Spinal cord (tissue), 10 donors: Measurements from ENCODE around the gene WLS. TPM values are rescaled to one million over a fixed set of nuclear protein-coding genes. Genes with fewer than 3 reads are reported as not detected.

Experiments
- DNase-seq, 6 donors: peaks; one replicate each; pipeline versions ENCODE4 v3.0.0 to v3.0.0-alpha.2; 2013 to 2015; ENCODE audit warnings: low spot score in 6 of 6, low read depth in 4 of 6
- H3K27ac ChIP-seq: one replicate; pipeline ENCODE4 v1.5.1; 2013; ENCODE audit warnings: low read depth, low read length, control low read depth
- H3K27me3 ChIP-seq: one replicate; pipeline ENCODE4 v1.6.1; 2013; ENCODE audit warnings: low read length; ENCODE audit not compliant: control insufficient read depth, insufficient read depth
- H3K36me3 ChIP-seq: one replicate; pipeline ENCODE4 v1.6.1; 2013; ENCODE audit warnings: low read length; ENCODE audit not compliant: control insufficient read depth, insufficient read depth
- H3K4me1 ChIP-seq: one replicate; pipeline ENCODE4 v1.6.1; 2013; ENCODE audit warnings: low read length; ENCODE audit not compliant: control insufficient read depth, insufficient read depth
- H3K4me3 ChIP-seq: one replicate; pipeline ENCODE4 v1.5.1; 2013; ENCODE audit warnings: low read depth, low read length, control low read depth
- H3K9me3 ChIP-seq: one replicate; pipeline ENCODE4 v1.6.1; 2013; ENCODE audit warnings: low read length; ENCODE audit not compliant: control insufficient read depth, insufficient read depth
- WGBS: methylation state at CpG from one replicate; pipeline ENCODE4 v1.1.5; 2013; ENCODE audit warnings: missing lambda C conversion rate; ENCODE audit not compliant: insufficient coverage; 5-methylcytosine and 5-hydroxymethylcytosine counted together
- polyA plus RNA-seq, 2 donors: library from polyadenylated mRNA; unstranded; fragments of 120-200 nt; gene quantifications; one replicate each; pipeline ENCODE4 v1.2.1, GENCODE V29; 2013; ENCODE audit not compliant: insufficient read length in 2 of 2
- total RNA-seq, 2 donors: library from RNA; depleted of rRNA in 1 of 2; stranded (reverse); fragments of 120-200 nt in 1 of 2; fragments of >200 nt in 1 of 2; gene quantifications; one replicate each; pipeline versions ENCODE4 v1.2.3 to v1.2.4, GENCODE V29; 2013 to 2014
- donor health status: healthy.

Gene WLS
- total and polyA plus RNA-seq, 4 donors = 90.4 to 209 (median 124) TPM

- Histone ChIP-seq H3K9me3 (no peaks in the 10 kb centered on the region), H3K4me3 (no peak overlapping the region), H3K27me3 (no peaks in the 10 kb centered on the region), H3K36me3 (no peaks in the 10 kb centered on the region), H3K27ac (no peak overlapping the region), H3K4me1 (peaks cover 4% of the 10 kb centered on the region)
- DNase-seq = no peak
- no CpG with 5 or more reads among the region's 2 CpGs for WGBS
These were observed 96.1 kb downstream of the WLS start for GRCh38 chr1:68136187-68136586.

- peaks cover 4% of the 10 kb centered on the region for H3K4me1 ChIP-seq
- no peak overlapping the region for H3K27ac ChIP-seq
- 98% methylated on average over 7 of the region's 8 CpGs for WGBS
- no peaks in the 10 kb centered on the region for H3K27me3 ChIP-seq
- H3K9me3 ChIP-seq = no peaks in the 10 kb centered on the region
- no peak overlapping the region for H3K4me3 ChIP-seq
- no peak for DNase-seq
- no peaks in the 10 kb centered on the region for H3K36me3 ChIP-seq
These were observed 99.7 kb downstream of the WLS start for GRCh38 chr1:68132426-68133130.

GRCh38 chr1:68131261-68131660 is 101.1 kb downstream of the WLS start:
- DNase-seq = no peak
- peaks cover 4% of the 10 kb centered on the region for H3K4me1 ChIP-seq
- H3K4me3 ChIP-seq = no peak overlapping the region
- no peak overlapping the region for H3K27ac ChIP-seq
- H3K9me3 ChIP-seq = no peaks in the 10 kb centered on the region
- H3K36me3 ChIP-seq = no peaks in the 10 kb centered on the region
- no peaks in the 10 kb centered on the region for H3K27me3 ChIP-seq
- 83% methylated on average over 2 of the region's 3 CpGs for WGBS

GRCh38 chr1:68129536-68130250 is 102.6 kb downstream of the WLS start:
- Histone ChIP-seq H3K36me3 (peaks cover 3% of the 10 kb centered on the region), H3K9me3 (no peaks in the 10 kb centered on the region), H3K27me3 (no peaks in the 10 kb centered on the region), H3K4me1 (peaks cover 4% of the 10 kb centered on the region), H3K4me3 (no peak overlapping the region), H3K27ac (no peak overlapping the region)
- 65% methylated on average over 2 of the region's 6 CpGs for WGBS
- DNase-seq = peak in 2 of 6 donors; percentile 61 to 75

- DNase-seq = no peak
- no peak overlapping the region for H3K27ac ChIP-seq
- peaks cover 4% of the 10 kb centered on the region for H3K4me1 ChIP-seq
- 95% methylated on average over 7 of the region's 10 CpGs for WGBS
- peaks cover 3% of the 10 kb centered on the region for H3K36me3 ChIP-seq
- H3K4me3 ChIP-seq = no peak overlapping the region
- H3K9me3 ChIP-seq = no peaks in the 10 kb centered on the region
- no peaks in the 10 kb centered on the region for H3K27me3 ChIP-seq
These were observed 103.5 kb downstream of the WLS start for GRCh38 chr1:68128820-68129219.

- Histone ChIP-seq H3K27me3 (no peaks in the 10 kb centered on the region), H3K36me3 (peaks cover 3% of the 10 kb centered on the region), H3K9me3 (no peaks in the 10 kb centered on the region), H3K4me1 (peaks cover 4% of the 10 kb centered on the region), H3K4me3 (no peak overlapping the region), H3K27ac (no peak overlapping the region)
- no peak for DNase-seq
- no CpG with 5 or more reads among the region's 1 CpG for WGBS
These were observed 104.2 kb downstream of the WLS start for GRCh38 chr1:68128157-68128556.

- Histone ChIP-seq H3K36me3 (peaks cover 5% of the 10 kb centered on the region), H3K4me1 (peaks cover 5% of the 10 kb centered on the region), H3K4me3 (no peak overlapping the region), H3K27ac (no peak overlapping the region), H3K27me3 (no peaks in the 10 kb centered on the region), H3K9me3 (no peaks in the 10 kb centered on the region)
- no peak for DNase-seq
- WGBS = 85% methylated on average over 2 of the region's 4 CpGs
These were observed 110.8 kb downstream of the WLS start for GRCh38 chr1:68121536-68121935.

GRCh38 chr1:68120136-68120791 is 112.1 kb downstream of the WLS start:
- 0% methylated on average over 1 of the region's 7 CpGs for WGBS
- Histone ChIP-seq H3K4me1 (peaks cover 12% of the 10 kb centered on the region), H3K4me3 (no peak overlapping the region), H3K27ac (no peak overlapping the region), H3K36me3 (peaks cover 2% of the 10 kb centered on the region), H3K9me3 (no peaks in the 10 kb centered on the region), H3K27me3 (no peaks in the 10 kb centered on the region)
- peak; percentile 72 to 96 (median 80) for DNase-seq

GRCh38 chr1:68119445-68119844 is 112.9 kb downstream of the WLS start:
- Histone ChIP-seq H3K4me1 (peaks cover 12% of the 10 kb centered on the region), H3K27ac (no peak overlapping the region)
- 88% methylated on average over 2 of the region's 4 CpGs for WGBS

More at GRCh38 chr1:68119445-68119844, 112.9 kb downstream of the WLS start:
- peaks cover 2% of the 10 kb centered on the region for H3K36me3 ChIP-seq
- DNase-seq = no peak
- no peaks in the 10 kb centered on the region for H3K27me3 ChIP-seq
- no peak overlapping the region for H3K4me3 ChIP-seq
- H3K9me3 ChIP-seq = no peaks in the 10 kb centered on the region
